ENCODE data around the gene RGS3. TPM values are rescaled to one million over a fixed set of nuclear protein-coding genes. Genes with fewer than 3 reads are reported as not detected.

The RGS3 gene
- total RNA-seq, 1 experiment from 2014 or later, result 39.4 TPM

DNA sequence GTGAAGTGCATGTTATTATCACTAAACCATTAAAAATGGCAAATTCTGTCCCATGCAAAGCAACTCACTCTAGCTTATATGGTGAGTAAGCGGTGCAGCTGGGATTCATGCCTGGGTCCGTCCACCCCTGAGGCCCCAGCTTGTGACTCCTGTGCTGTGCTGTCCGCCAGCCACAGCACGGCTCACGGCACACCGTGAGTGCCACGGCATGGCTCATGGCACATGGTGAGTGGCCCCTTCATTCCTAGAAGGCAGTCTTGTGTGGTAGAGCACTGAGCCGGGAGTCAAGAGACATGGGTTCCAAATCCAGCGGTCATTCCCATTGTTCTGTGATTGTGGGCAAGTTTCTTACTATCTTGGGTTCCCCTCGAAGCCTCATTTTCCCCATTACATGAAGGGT, 18.8 kb downstream of the RGS3 start:
- no peak overlapping the region for H3K27ac ChIP-seq (ENCODE audit: low read depth, low read length)
- H3K9me2 ChIP-seq (ENCODE audit: insufficient read depth), result no peaks in the 10 kb centered on the region
- ChIA-PET CTCF (no interaction called here), POLR2A (no interaction called here), RAD21 (ENCODE audit: low non-redundant PET in 1 of 2, low total read pairs in 2 of 2, uncharacterized antibody in 2 of 2, unreplicated experiment in 2 of 2) (no interaction called here)
- H3K4me1 ChIP-seq (ENCODE audit: control insufficient read depth in 1 of 2, insufficient read depth in 2 of 2, low read length in 2 of 2), result peaks cover 0 to 7% of the 10 kb centered on the region in 2 experiments; a peak in 1 of 4 replicates
- no TSS peak for BruUV-seq (replicated peaks)
- intact Hi-C loops (cut with micrococcal nuclease), result no loop called here
- TF ChIP-seq EZH2 (IDR thresholded peaks at IDR 0.05) (no peak), POLR2A (IDR thresholded peaks at IDR 0.05; ENCODE audit: borderline replicate concordance, extremely low read depth, insufficient read depth, insufficient read length) (no peak), FOSL1 (IDR thresholded peaks at IDR 0.05; ENCODE audit: low read depth) (no peak), SP1 (IDR thresholded peaks at IDR 0.05; ENCODE audit: low read depth) (no peak), ZNF274 (IDR thresholded peaks at IDR 0.05; ENCODE audit: low read depth, low read length) (no peak), YY1 (IDR thresholded peaks at IDR 0.05; ENCODE audit: extremely low read depth, insufficient replicate concordance, low read depth, low read length) (no peak), EZH2phosphoT487 (IDR thresholded peaks at IDR 0.05; ENCODE audit: borderline replicate concordance) (no peak), JUND (IDR thresholded peaks at IDR 0.05) (no peak), CEBPB (IDR thresholded peaks at IDR 0.05; ENCODE audit: low read depth) (no peak), RAD21 (IDR thresholded peaks at IDR 0.05; ENCODE audit: low read depth) (no peak), TCF7L2 (IDR thresholded peaks at IDR 0.05; ENCODE audit: borderline replicate concordance, extremely low read depth, insufficient read depth, insufficient read length) (no peak), CBX3 (IDR thresholded peaks at IDR 0.05; ENCODE audit: low read depth) (no peak), ZFX (IDR thresholded peaks at IDR 0.05) (no peak), EGR1 (IDR thresholded peaks at IDR 0.05; ENCODE audit: low read depth) (no peak), SRF (IDR thresholded peaks at IDR 0.05; ENCODE audit: low read depth) (no peak)
- TF ChIP-seq, protein P1, sequence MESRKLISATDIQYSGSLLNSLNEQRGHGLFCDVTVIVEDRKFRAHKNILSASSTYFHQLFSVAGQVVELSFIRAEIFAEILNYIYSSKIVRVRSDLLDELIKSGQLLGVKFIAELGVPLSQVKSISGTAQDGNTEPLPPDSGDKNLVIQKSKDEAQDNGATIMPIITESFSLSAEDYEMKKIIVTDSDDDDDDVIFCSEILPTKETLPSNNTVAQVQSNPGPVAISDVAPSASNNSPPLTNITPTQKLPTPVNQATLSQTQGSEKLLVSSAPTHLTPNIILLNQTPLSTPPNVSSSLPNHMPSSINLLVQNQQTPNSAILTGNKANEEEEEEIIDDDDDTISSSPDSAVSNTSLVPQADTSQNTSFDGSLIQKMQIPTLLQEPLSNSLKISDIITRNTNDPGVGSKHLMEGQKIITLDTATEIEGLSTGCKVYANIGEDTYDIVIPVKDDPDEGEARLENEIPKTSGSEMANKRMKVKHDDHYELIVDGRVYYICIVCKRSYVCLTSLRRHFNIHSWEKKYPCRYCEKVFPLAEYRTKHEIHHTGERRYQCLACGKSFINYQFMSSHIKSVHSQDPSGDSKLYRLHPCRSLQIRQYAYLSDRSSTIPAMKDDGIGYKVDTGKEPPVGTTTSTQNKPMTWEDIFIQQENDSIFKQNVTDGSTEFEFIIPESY (IDR thresholded peaks at IDR 0.05; ENCODE audit: extremely low read depth, insufficient replicate concordance, low read length), result no peak
- TF ChIP-seq, protein P2, sequence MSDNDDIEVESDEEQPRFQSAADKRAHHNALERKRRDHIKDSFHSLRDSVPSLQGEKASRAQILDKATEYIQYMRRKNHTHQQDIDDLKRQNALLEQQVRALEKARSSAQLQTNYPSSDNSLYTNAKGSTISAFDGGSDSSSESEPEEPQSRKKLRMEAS (IDR thresholded peaks at IDR 0.05), result no peak
- TF ChIP-seq, protein P3, sequence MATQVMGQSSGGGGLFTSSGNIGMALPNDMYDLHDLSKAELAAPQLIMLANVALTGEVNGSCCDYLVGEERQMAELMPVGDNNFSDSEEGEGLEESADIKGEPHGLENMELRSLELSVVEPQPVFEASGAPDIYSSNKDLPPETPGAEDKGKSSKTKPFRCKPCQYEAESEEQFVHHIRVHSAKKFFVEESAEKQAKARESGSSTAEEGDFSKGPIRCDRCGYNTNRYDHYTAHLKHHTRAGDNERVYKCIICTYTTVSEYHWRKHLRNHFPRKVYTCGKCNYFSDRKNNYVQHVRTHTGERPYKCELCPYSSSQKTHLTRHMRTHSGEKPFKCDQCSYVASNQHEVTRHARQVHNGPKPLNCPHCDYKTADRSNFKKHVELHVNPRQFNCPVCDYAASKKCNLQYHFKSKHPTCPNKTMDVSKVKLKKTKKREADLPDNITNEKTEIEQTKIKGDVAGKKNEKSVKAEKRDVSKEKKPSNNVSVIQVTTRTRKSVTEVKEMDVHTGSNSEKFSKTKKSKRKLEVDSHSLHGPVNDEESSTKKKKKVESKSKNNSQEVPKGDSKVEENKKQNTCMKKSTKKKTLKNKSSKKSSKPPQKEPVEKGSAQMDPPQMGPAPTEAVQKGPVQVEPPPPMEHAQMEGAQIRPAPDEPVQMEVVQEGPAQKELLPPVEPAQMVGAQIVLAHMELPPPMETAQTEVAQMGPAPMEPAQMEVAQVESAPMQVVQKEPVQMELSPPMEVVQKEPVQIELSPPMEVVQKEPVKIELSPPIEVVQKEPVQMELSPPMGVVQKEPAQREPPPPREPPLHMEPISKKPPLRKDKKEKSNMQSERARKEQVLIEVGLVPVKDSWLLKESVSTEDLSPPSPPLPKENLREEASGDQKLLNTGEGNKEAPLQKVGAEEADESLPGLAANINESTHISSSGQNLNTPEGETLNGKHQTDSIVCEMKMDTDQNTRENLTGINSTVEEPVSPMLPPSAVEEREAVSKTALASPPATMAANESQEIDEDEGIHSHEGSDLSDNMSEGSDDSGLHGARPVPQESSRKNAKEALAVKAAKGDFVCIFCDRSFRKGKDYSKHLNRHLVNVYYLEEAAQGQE (IDR thresholded peaks at IDR 0.05; ENCODE audit: low read depth), result no peak
- TF ChIP-seq, protein P4, sequence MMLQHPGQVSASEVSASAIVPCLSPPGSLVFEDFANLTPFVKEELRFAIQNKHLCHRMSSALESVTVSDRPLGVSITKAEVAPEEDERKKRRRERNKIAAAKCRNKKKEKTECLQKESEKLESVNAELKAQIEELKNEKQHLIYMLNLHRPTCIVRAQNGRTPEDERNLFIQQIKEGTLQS (IDR thresholded peaks at IDR 0.05), result no peak
- H3K79me2 ChIP-seq (ENCODE audit: insufficient read depth, low read length), result peaks cover 43% of the 10 kb centered on the region
- peaks cover 30 to 51% of the 10 kb centered on the region in 2 experiments; a peak in 3 of 4 replicates for H3K36me3 ChIP-seq (ENCODE audit: control insufficient read depth in 1 of 2, insufficient read depth in 2 of 2, low read length in 2 of 2)
- ATAC-seq (no peak), DNase-seq (ENCODE audit: low read depth, low spot score) (no peak)
- no peak overlapping the region for H3K4me3 ChIP-seq (replicated peaks in 1 of 2; ENCODE audit: low read depth in 1 of 2, low read length in 2 of 2)
- no peaks in the 10 kb centered on the region for H3K9me3 ChIP-seq (ENCODE audit: control insufficient read depth in 1 of 2, insufficient read depth in 1 of 2, low read depth in 1 of 2, low read length in 2 of 2)
- H3K27me3 ChIP-seq (ENCODE audit: insufficient read depth, low read length), result no peaks in the 10 kb centered on the region
- 0 out of 2 replicates have a peak, but pooled peaks cover 4% of the 10 kb centered on the region for H4K20me1 ChIP-seq (ENCODE audit: insufficient read depth)
- H2AFZ ChIP-seq (ENCODE audit: low read depth, low read length, poor library complexity, severe bottlenecking), result no peak overlapping the region
- no peak overlapping the region for H3K4me2 ChIP-seq (ENCODE audit: low read length)
- no peak overlapping the region for H3K9ac ChIP-seq (ENCODE audit: low read length)
